HepG2 (cell line): ENCODE data around the gene BACH1. TPM values are rescaled to one million over a fixed set of nuclear protein-coding genes. Genes with fewer than 3 reads are reported as not detected.

Experiments used
- AGO2 ChIP-seq: fragments of 200-400 bp; formaldehyde crosslinking; optimal IDR thresholded peaks from 2 replicates; pipeline ENCODE3; 2017; ENCODE audit warnings: mild to moderate bottlenecking, low read depth, low read length, moderate library complexity
- ETV6 ChIP-seq: sonication (generic); formaldehyde crosslinking; conservative IDR thresholded peaks from 2 replicates; pipeline ENCODE4 v1.4.0; 2020; ENCODE audit warnings: missing genetic modification reagents
- RNF2 ChIP-seq: fragments of 450-650 bp; conservative IDR thresholded peaks from 2 replicates; pipeline ENCODE4 v1.6.1; 2016; ENCODE audit warnings: low read depth
- SYNCRIP ChIP-seq: fragments of 200-400 bp; formaldehyde crosslinking; IDR thresholded peaks from 2 replicates; pipeline ENCODE4 v1.6.1; 2018; ENCODE audit warnings: mild to moderate bottlenecking, low read depth, low read length; ENCODE audit not compliant: insufficient read depth
- ZNF318 ChIP-seq: sonication (generic); formaldehyde crosslinking; IDR thresholded peaks from 2 replicates; pipeline ENCODE4 v1.4.0; 2020; ENCODE audit warnings: mild to moderate bottlenecking, missing genetic modification reagents
- ZNF567 ChIP-seq: sonication (generic); formaldehyde crosslinking; IDR thresholded peaks from 2 replicates; pipeline ENCODE4 v1.8.1; 2023; ENCODE audit warnings: mild to moderate bottlenecking, missing genetic modification reagents, borderline replicate concordance
- ZNF710 ChIP-seq: sonication (generic); formaldehyde crosslinking; IDR thresholded peaks from 2 replicates; pipeline ENCODE4 v1.5.0; 2020; ENCODE audit warnings: mild to moderate bottlenecking, missing genetic modification reagents, borderline replicate concordance
- ZNF781 ChIP-seq: sonication (generic); formaldehyde crosslinking; IDR thresholded peaks from 2 replicates; pipeline ENCODE4 v1.5.1; 2020; ENCODE audit warnings: borderline replicate concordance, mild to moderate bottlenecking, missing genetic modification reagents; ENCODE audit errors: not compliant biosample characterization
- polyA plus RNA-seq, 8 experiments: library from polyadenylated mRNA; depleted of rRNA in 3 of 8; stranded (reverse) in 7 of 8; unstranded in 1 of 8; fragments of >200 nt; fragmentation: Illumina TruSeq in 4 of 8; extraction: Trizol in 4 of 8; gene quantifications; 2 replicates each; pipeline versions ENCODE4 v1.2.1 to v1.2.3, GENCODE V29; 2011 to 2016; ENCODE audit warnings: low read depth in 4 of 8, missing spikeins in 1 of 8, mixed read lengths in 1 of 8; ENCODE audit not compliant: insufficient read depth in 1 of 8
- total RNA-seq, 5 experiments: library from RNA; depleted of rRNA; stranded (reverse); fragments of >200 nt; fragmentation: Illumina TruSeq; extraction: Trizol; gene quantifications; 2 replicates each; pipeline ENCODE4 v1.2.3, GENCODE V29; 2016; ENCODE audit warnings: low read depth in 1 of 5

BACH1 gene
- total and polyA plus RNA-seq, 2 of the 13 experiments (the other 11 are each of a cell fraction or from before 2014, with no cell fraction given) = 16.5 to 51.7 TPM

DNA sequence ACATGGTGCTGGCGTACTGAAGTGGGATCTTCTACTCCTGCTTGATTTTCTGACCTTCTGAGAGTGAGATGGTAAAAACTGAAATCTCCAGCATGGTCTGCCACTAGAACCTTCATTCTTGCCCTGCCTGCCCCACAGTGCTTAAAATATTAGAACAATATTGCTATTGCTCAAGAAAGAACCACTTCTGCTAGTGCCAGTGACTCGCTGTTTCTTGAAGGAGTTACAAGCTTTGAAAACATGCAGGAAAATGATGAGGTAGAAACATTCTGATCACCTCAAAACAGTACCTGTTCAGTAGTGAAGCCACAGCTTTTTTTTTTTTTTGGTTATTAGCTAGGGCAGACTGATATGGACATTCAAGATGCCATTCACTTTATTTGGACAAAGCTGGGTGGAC lies 95.3 kb downstream of the BACH1 start (continued):
- TF ChIP-seq AGO2 = no peak
- no peak for TF ChIP-seq RNF2
- no peak for TF ChIP-seq ZNF567 (CRISPR knock-in tag)
- no peak for TF ChIP-seq SYNCRIP
- no peak for TF ChIP-seq ZNF710 (CRISPR knock-in tag)
- no peak for TF ChIP-seq ETV6 (CRISPR knock-in tag)
- no peak for TF ChIP-seq ZNF318 (CRISPR knock-in tag)
- no peak for TF ChIP-seq ZNF781
- TF ChIP-seq, all 625 proteins: peak for 0

Other genes starting within 250 kb of the BACH1 start
- gene CCT8, start 225.3 kb upstream of the BACH1 start, total RNA-seq (2016; rRNA removed; fragmentation: Illumina TruSeq; extraction: Trizol) = 325 and 538 TPM in 2 replicates
- 87.0 and 127 TPM in 2 replicates for gene CCT8, start 225.3 kb upstream of the BACH1 start, polyA plus RNA-seq (2011; rRNA removed)
- 0.15 TPM in 1 of 2 replicates, not detected in the other for gene MAP3K7CL, start 168.3 kb upstream of the BACH1 start, total RNA-seq (2016; rRNA removed; fragmentation: Illumina TruSeq; extraction: Trizol)
- 0.04 TPM in 1 of 2 replicates, not detected in the other for gene MAP3K7CL, start 168.3 kb upstream of the BACH1 start, polyA plus RNA-seq (2011; rRNA removed)